IPS-20b (cell line): ENCODE data around the gene TRIM5.
A peak's percentile ranks its signal among the peaks of the same experiment; 100 is the strongest.
"Not testable (repeated sequence)": the region's sequence is repeated elsewhere in the genome, so short reads cannot be mapped to it uniquely, and the experiment has no call there.

ENCODE experiments used
- H3K27ac ChIP-seq: one replicate; pipeline ENCODE4 v1.5.1; 2013; ENCODE audit warnings: low read length
- H3K27me3 ChIP-seq: 2 replicates; pipeline ENCODE4 v1.6.1; 2013; ENCODE audit warnings: mild to moderate bottlenecking, low read length, inconsistent platforms; ENCODE audit not compliant: insufficient read depth
- H3K36me3 ChIP-seq: 2 replicates; pipeline ENCODE4 v1.6.1; 2013; ENCODE audit warnings: low read depth, mild to moderate bottlenecking, inconsistent platforms, low read length, moderate library complexity; ENCODE audit not compliant: insufficient read depth
- H3K4me1 ChIP-seq: 2 replicates; pipeline ENCODE4 v1.6.1; 2013; ENCODE audit warnings: mild to moderate bottlenecking, control low read depth, inconsistent platforms, low read length, moderate library complexity; ENCODE audit not compliant: insufficient read depth
- H3K4me3 ChIP-seq: 2 replicates; pipeline ENCODE4 v1.5.1; 2013; ENCODE audit warnings: mild to moderate bottlenecking, low read length, inconsistent platforms
- H3K9ac ChIP-seq: 2 replicates; pipeline ENCODE4 v1.6.1; 2013; ENCODE audit warnings: low read depth, mild to moderate bottlenecking, inconsistent platforms, low read length, moderate library complexity
- H3K9me3 ChIP-seq: 2 replicates; pipeline ENCODE4 v1.6.1; 2013; ENCODE audit warnings: mild to moderate bottlenecking, low read depth, low read length, inconsistent platforms; ENCODE audit not compliant: insufficient read depth

Gene TRIM5

GRCh38 chr11:5684036-5684645, 733 bp downstream of the TRIM5 start:
- peak overlapping the region; percentile 72 for H3K4me3 ChIP-seq
- H3K36me3 ChIP-seq: peaks cover 9% of the 10 kb centered on the region
- no peaks in the 10 kb centered on the region for H3K27me3 ChIP-seq
- no peaks in the 10 kb centered on the region for H3K9me3 ChIP-seq
- H3K9ac ChIP-seq: peak overlapping the region; percentile 83; the same call in 1 of the 2 replicates
- H3K4me1 ChIP-seq: peaks cover 5% of the 10 kb centered on the region; the same call in 1 of the 2 replicates
- peak overlapping the region; percentile 60 for H3K27ac ChIP-seq

DNA sequence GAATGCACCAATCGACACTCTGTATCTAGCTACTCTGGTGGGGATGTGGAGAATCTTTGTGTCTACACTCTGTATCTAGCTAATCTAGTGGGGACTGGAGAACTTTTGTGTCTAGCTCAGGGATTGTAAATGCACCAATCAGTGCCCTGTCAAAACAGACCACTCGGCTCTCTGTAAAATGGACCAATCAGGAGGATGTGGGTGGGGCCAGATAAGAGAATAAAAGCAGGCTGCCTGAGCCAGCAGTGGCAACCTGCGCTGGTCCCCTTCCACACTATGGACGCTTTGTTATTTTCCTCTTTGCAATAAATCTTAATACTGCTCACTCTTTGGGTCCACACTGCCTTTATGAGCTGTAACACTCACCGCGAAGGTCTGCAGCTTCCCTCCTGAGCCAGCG, 1.3 kb downstream of the TRIM5 start:
- H3K4me1 ChIP-seq, H3K9ac ChIP-seq, H3K9me3 ChIP-seq, H3K4me3 ChIP-seq, H3K27me3 ChIP-seq, H3K27ac ChIP-seq: not testable (repeated sequence)
- H3K36me3 ChIP-seq: peaks cover 14% of the 10 kb centered on the region

DNA sequence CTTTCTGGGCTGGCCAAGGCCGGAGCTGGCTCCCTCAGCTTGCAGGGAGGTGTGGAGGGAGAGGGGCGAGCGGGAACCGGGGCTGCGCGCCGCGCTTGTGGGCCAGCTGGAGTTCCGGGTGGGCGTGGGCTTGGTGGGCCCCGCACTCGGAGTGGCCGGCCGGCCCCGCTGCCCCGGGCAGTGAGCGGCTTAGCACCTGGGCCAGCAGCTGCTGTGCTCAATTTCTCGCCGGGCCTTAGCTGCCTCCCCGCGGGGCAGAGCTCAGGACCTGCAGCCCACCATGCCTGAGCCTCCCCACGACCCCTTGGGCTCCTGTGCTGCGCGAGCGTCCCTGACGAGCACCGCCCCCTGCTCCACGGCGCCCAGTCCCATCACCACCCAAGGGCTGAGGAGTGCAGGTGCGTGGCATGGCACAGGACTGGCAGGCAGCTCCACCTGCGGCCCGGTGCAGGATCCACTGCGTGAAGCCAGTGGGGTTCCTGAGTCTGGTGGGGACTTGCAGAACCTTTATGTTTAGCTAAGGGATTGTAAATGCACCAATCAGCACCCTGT, 1.9 kb downstream of the TRIM5 start:
- H3K4me1 ChIP-seq, H3K9me3 ChIP-seq, H3K27me3 ChIP-seq, H3K4me3 ChIP-seq, H3K9ac ChIP-seq, H3K27ac ChIP-seq: not testable (repeated sequence)
- peaks cover 20% of the 10 kb centered on the region for H3K36me3 ChIP-seq

GRCh38 chr11:5679811-5680210, 5.1 kb downstream of the TRIM5 start:
- Histone ChIP-seq H3K27ac (no peak overlapping the region), H3K4me1 (no peaks in the 10 kb centered on the region; the same call in 1 of the 2 replicates), H3K9ac (no peak overlapping the region), H3K27me3 (no peaks in the 10 kb centered on the region), H3K4me3 (no peak overlapping the region), H3K9me3 (no peaks in the 10 kb centered on the region), H3K36me3 (peaks cover 27% of the 10 kb centered on the region)

- Histone ChIP-seq H3K27me3 (no peaks in the 10 kb centered on the region), H3K4me1 (no peaks in the 10 kb centered on the region), H3K9me3 (no peaks in the 10 kb centered on the region), H3K27ac (no peak overlapping the region), H3K36me3 (peaks cover 39% of the 10 kb centered on the region), H3K9ac (no peak overlapping the region), H3K4me3 (no peak overlapping the region)
Observed at GRCh38 chr11:5674391-5674790, 10.5 kb downstream of the TRIM5 start.

- no peaks in the 10 kb centered on the region for H3K4me1 ChIP-seq
- no peak overlapping the region for H3K9ac ChIP-seq
Observed at GRCh38 chr11:5671831-5672230, 13.0 kb downstream of the TRIM5 start.

DNA sequence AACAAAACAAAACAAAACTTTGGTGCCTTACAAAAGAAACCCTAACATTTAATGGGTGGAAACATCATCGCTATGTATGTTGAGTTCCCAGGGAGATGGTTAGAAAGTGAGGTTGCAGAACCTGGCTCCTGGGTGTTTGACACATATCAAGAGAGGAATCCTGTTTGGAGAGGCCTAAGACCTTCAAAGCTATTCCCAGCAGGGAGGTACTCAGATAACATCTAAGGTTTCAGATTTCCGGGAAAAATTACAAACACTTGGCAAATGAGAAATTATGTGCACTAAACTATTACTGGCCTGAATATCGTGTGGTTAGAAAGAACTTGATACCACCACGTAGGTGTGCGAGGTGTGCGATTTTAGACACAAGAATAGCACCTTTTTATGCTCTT, 18.5 kb downstream of the TRIM5 start:
- no peaks in the 10 kb centered on the region for H3K27me3 ChIP-seq
- no peak overlapping the region for H3K4me3 ChIP-seq

More at GRCh38 chr11:5671831-5672230, 13.0 kb downstream of the TRIM5 start:
- no peaks in the 10 kb centered on the region for H3K27me3 ChIP-seq
- H3K4me3 ChIP-seq: no peak overlapping the region
- H3K36me3 ChIP-seq: peaks cover 27% of the 10 kb centered on the region
- no peaks in the 10 kb centered on the region for H3K9me3 ChIP-seq
- no peak overlapping the region for H3K27ac ChIP-seq

GRCh38 chr11:5665746-5666401, 19.0 kb downstream of the TRIM5 start:
- Histone ChIP-seq H3K9me3 (no peaks in the 10 kb centered on the region), H3K4me1 (no peaks in the 10 kb centered on the region), H3K36me3 (peaks cover 51% of the 10 kb centered on the region), H3K9ac (no peak overlapping the region), H3K27ac (no peak overlapping the region), H3K27me3 (no peaks in the 10 kb centered on the region), H3K4me3 (no peak overlapping the region)

More for the DNA sequence above, 18.5 kb downstream of the TRIM5 start:
- H3K9me3 ChIP-seq: no peaks in the 10 kb centered on the region
- H3K36me3 ChIP-seq: peaks cover 54% of the 10 kb centered on the region
- H3K9ac ChIP-seq: no peak overlapping the region
- no peak overlapping the region for H3K27ac ChIP-seq
- H3K4me1 ChIP-seq: no peaks in the 10 kb centered on the region

- Histone ChIP-seq H3K9ac (no peak overlapping the region), H3K27ac (no peak overlapping the region), H3K4me3 (no peak overlapping the region), H3K4me1 (no peaks in the 10 kb centered on the region), H3K36me3 (peaks cover 45% of the 10 kb centered on the region), H3K27me3 (no peaks in the 10 kb centered on the region), H3K9me3 (no peaks in the 10 kb centered on the region)
Observed at GRCh38 chr11:5665051-5665570, 19.8 kb downstream of the TRIM5 start.

DNA sequence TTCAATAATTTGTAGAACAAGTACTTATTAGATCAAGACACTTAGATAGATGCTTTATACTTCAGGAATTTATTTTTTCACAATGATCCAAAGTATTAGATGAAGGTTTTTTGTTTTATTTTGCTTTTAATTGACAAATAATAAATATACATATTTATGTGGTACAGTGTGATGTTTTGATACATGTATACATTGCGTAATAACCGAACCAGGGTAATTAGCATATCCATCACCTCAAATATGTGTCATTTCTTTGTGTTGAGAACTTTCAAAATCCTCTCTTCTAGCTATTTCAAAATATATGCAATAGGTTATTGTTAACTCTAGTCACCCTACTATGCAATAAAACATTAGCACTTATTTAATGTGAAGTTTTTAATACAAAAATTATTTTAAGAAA, 21.4 kb downstream of the TRIM5 start:
- H3K36me3 ChIP-seq: peaks cover 39% of the 10 kb centered on the region
- no peak overlapping the region for H3K9ac ChIP-seq
- no peak overlapping the region for H3K27ac ChIP-seq
- H3K4me1 ChIP-seq: no peaks in the 10 kb centered on the region
- H3K27me3 ChIP-seq: no peaks in the 10 kb centered on the region
- no peaks in the 10 kb centered on the region for H3K9me3 ChIP-seq
- no peak overlapping the region for H3K4me3 ChIP-seq

GRCh38 chr11:5658318-5658717, 26.6 kb downstream of the TRIM5 start:
- Histone ChIP-seq H3K27ac (no peak overlapping the region), H3K27me3 (no peaks in the 10 kb centered on the region), H3K4me1 (no peaks in the 10 kb centered on the region), H3K4me3 (no peak overlapping the region), H3K9me3 (no peaks in the 10 kb centered on the region), H3K9ac (no peak overlapping the region), H3K36me3 (peaks cover 2% of the 10 kb centered on the region; the same call in 1 of the 2 replicates)

- not testable (repeated sequence) for H3K4me1 ChIP-seq, H3K36me3 ChIP-seq, H3K9ac ChIP-seq, H3K4me3 ChIP-seq, H3K27ac ChIP-seq, H3K27me3 ChIP-seq, H3K9me3 ChIP-seq
Observed at GRCh38 chr11:5656956-5657355, 27.9 kb downstream of the TRIM5 start.
